NT2/D1 (cell line): ENCODE data around the gene MPL.

Experiments used
- DNase-seq: peaks from one replicate; pipeline ENCODE4 v3.0.0-alpha.2; 2011; ENCODE audit warnings: low read depth, low spot score
- H3K27me3 ChIP-seq: 2 replicates; pipeline ENCODE4 v1.6.0; 2011; ENCODE audit warnings: mild to moderate bottlenecking; ENCODE audit not compliant: insufficient read length, insufficient read depth
- H3K36me3 ChIP-seq: 2 replicates; pipeline ENCODE4 v1.6.1; 2011; ENCODE audit warnings: mild to moderate bottlenecking, low read length, mixed read lengths; ENCODE audit not compliant: insufficient read depth, insufficient read length
- H3K4me1 ChIP-seq: 2 replicates; pipeline ENCODE4 v1.5.1; 2011; ENCODE audit not compliant: insufficient read depth, insufficient read length
- H3K4me3 ChIP-seq: 2 replicates; pipeline ENCODE4 v1.5.1; 2011; ENCODE audit warnings: low read depth; ENCODE audit not compliant: insufficient read length
- H3K9ac ChIP-seq: 2 replicates; pipeline ENCODE4 v1.6.0; 2011; ENCODE audit warnings: low read depth; ENCODE audit not compliant: insufficient read length
- H3K9me3 ChIP-seq: 2 replicates; pipeline ENCODE4 v1.5.1; 2011; ENCODE audit warnings: mild to moderate bottlenecking, low read length; ENCODE audit not compliant: insufficient read depth
- SUZ12 ChIP-seq: IDR thresholded peaks from 2 replicates; pipeline ENCODE4 v1.6.1; 2011; ENCODE audit not compliant: insufficient read length, insufficient read depth; ENCODE audit errors: extremely low read depth
- YY1 ChIP-seq: IDR thresholded peaks from 2 replicates; pipeline ENCODE4 v1.6.1; 2011; ENCODE audit not compliant: insufficient read length, insufficient read depth
- ZNF274 ChIP-seq: IDR thresholded peaks from 2 replicates; pipeline ENCODE4 v1.6.1; 2011; ENCODE audit warnings: mild to moderate bottlenecking, low read depth, low read length

MPL gene

DNA sequence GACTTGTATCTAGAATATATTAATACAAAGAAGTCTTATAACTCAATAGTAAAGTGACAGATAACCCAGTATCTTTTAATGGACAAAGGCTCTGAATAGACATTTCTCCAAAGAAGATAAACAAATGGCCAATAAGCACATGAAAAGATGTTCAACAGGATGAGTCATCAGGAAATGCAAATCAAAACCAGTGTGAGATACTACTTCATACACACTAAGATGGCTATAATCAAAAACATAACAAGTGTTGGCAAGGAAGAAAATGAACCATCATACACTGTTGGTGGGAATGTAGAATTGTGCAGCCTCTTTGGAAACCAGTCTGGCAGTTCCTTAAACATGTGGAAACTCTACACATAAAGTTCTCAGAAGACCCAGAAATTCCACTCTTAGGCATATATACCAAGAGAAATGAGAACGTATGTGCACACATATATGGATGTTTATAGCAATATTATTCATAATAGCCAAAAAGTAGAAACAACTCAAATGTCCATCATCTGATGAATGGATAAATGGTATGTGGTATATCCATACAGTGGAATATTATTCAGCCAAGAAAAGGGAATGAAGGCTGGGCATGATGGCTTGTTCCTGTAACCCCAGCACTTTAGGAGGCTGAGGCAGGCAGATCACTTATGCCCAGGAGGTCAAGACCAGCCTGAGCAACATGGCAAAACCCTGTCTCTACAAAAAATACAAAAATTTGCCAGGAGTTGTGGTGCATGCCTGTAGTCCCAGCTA, 9.9 kb upstream of the MPL start:
- Histone ChIP-seq H3K9ac (no peak overlapping the region), H3K4me1 (peaks cover 10% of the 10 kb centered on the region), H3K9me3 (peaks cover 34% of the 10 kb centered on the region), H3K4me3 (no peak overlapping the region), H3K36me3 (no peaks in the 10 kb centered on the region), H3K27me3 (no peaks in the 10 kb centered on the region)
- no peak for DNase-seq
- TF ChIP-seq SUZ12 (no peak), YY1 (no peak), ZNF274 (no peak)

DNA sequence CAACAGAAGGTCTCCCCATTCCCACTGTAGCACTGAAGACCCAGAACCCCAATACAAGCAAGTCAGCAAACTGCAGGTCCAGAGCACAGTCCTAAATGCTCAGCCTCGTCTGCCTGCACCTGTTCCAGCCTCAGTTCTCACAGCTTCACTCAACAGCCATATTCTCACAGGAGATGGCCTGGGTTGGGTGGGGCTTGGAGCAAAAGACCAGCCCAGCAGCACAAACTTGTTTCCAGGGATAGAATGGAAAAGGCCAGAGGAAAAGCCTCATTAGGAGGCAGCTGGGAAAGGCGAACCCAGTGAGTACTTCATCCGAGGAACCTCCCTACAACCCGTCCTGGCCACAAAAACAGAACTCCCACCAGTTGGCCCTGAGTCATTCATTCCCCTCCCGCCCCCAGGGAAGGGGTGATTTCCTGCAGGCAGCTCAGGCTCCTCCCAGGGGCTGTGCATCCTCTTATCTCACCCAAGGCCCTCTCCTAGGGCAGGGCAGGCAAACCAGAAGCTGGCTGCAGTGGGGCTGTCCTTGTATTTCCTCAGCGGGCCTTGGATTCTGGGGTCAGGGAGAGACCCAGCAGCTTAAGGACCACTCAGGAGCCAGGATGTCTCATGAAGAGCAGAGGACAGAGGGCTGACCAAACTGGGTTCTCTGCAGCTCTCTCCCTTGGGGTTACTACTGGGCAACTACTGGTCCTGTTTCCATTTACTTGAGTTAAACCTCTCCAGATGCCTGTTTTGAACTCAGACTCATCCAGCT, 7.4 kb upstream of the MPL start:
- TF ChIP-seq SUZ12 = no peak
- TF ChIP-seq ZNF274 = no peak
- no peak for TF ChIP-seq YY1

DNA sequence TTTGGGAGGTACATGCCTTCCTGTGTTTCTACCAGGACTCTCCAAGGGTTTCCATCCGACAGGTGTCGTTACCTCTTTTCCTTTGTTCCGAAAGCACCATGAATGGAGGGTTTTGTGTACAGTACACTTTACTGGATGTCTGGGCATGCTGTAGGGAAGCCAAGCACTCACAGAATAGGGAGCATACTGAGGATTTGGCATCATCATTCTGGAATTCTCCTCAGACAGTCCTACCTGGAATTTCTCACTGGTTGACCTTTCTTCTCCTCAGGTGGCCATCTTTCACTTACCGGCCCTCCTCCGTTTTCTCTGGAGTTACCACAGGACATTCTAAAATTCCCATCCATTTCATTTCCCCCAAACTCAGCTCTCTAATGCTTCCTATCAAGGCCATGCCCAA, 5.9 kb upstream of the MPL start:
- no peak for TF ChIP-seq SUZ12
- TF ChIP-seq ZNF274 = no peak
- TF ChIP-seq YY1 = no peak
- Histone ChIP-seq H3K4me3 (no peak overlapping the region), H3K4me1 (peaks cover 8% of the 10 kb centered on the region), H3K9ac (no peak overlapping the region), H3K9me3 (peaks cover 17% of the 10 kb centered on the region), H3K27me3 (no peaks in the 10 kb centered on the region), H3K36me3 (no peaks in the 10 kb centered on the region)
- DNase-seq = no peak

More for the DNA sequence above, 7.4 kb upstream of the MPL start:
- Histone ChIP-seq H3K27me3 (no peaks in the 10 kb centered on the region), H3K4me1 (peaks cover 8% of the 10 kb centered on the region), H3K4me3 (no peak overlapping the region), H3K36me3 (no peaks in the 10 kb centered on the region), H3K9ac (peak overlapping the region; percentile 27), H3K9me3 (peaks cover 30% of the 10 kb centered on the region)
- DNase-seq = peak; percentile 78

DNA sequence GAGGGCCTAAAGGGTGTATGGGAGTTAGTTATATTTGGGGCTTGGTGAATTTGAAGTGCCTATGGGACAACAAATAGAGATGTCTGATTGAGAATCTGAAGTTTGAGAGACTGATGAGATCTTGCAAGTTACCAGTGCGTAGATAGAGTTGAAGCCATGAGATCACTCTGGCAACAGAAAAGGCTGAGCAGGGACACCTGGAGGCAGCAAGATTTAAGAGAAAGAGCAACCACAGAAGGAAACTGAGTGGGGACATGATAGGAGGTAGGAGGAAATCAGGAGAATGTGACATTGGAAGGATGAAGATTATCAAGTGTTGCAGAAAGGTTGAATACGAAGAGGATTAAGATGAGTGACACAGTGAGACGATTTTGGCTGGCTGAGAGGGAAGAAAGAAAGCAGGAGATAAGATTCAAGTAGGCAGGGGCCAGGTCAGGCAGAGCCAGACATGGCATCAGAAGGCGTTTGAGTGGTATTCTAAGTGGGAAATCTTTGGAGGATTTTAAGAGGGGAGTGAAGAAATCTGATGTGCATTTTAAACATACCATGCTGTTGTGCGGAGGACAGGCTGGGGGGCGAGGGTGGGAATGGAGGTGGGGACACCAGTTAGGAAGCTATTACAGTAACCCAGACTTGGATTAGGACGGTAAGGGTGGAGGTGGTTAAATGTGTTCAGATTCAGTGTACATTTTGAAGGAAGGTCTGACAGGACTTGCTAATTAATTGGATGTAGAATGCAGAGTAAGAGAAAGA, 3.0 kb upstream of the MPL start:
- no peak overlapping the region for H3K9ac ChIP-seq
- no peaks in the 10 kb centered on the region for H3K27me3 ChIP-seq
- H3K36me3 ChIP-seq = no peaks in the 10 kb centered on the region
- no peak overlapping the region for H3K4me3 ChIP-seq
- TF ChIP-seq ZNF274 (no peak), SUZ12 (no peak), YY1 (no peak)
- no peak for DNase-seq
- H3K9me3 ChIP-seq = no peaks in the 10 kb centered on the region
- peaks cover 12% of the 10 kb centered on the region for H3K4me1 ChIP-seq

DNA sequence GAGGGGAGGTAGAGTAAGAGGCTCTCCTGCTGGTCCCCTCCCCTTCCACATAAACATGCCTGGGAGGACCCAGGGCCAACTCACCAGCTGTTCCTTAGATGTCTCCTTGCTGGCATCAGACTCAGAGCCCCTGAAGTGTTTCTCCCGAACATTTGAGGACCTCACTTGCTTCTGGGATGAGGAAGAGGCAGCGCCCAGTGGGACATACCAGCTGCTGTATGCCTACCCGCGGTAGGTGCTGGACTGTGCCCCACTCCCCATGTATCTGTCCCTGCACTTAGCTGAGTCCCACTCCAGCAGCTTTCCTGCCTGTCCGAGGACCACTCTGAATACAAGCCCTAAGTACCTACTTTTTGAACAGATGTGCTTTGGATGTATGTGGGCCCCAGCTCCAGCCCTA, 383 bp downstream of the MPL start:
- Histone ChIP-seq H3K36me3 (no peaks in the 10 kb centered on the region), H3K9ac (no peak overlapping the region), H3K4me1 (peaks cover 4% of the 10 kb centered on the region), H3K27me3 (no peaks in the 10 kb centered on the region), H3K4me3 (no peak overlapping the region), H3K9me3 (no peaks in the 10 kb centered on the region)
- no peak for DNase-seq
- TF ChIP-seq YY1 (no peak), ZNF274 (no peak), SUZ12 (no peak)

DNA sequence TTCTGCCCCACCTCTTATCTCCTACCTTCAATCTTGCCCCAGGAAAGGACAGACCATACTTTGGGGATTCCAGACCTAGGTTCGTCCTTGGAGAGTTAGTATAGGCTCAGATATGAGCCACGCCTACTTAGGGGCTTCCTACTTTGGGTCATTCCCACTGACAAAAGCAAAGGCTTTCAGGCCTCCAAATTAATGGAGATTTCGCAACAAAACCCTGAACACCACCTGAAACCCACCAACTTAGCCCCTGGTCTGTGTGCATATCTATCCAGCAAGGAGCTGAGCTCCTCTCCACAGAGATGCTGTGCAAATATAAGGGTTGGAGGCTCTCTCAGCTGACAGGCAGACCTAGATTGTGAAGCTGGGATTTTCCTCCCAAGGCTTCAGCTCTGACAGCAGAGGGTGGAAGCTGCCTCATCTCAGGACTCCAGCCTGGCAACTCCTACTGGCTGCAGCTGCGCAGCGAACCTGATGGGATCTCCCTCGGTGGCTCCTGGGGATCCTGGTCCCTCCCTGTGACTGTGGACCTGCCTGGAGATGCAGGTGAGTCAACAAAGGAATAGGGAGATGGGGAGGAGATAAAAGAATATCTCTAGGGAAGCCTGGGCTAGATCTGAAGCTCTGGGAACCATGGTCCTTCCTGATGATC, 2.1 kb downstream of the MPL start:
- H3K27me3 ChIP-seq = no peaks in the 10 kb centered on the region
- no peak overlapping the region for H3K4me3 ChIP-seq
- no peak overlapping the region for H3K9ac ChIP-seq
- peaks cover 4% of the 10 kb centered on the region for H3K4me1 ChIP-seq
- DNase-seq = no peak
- H3K9me3 ChIP-seq = no peaks in the 10 kb centered on the region
- no peak for TF ChIP-seq YY1
- no peak for TF ChIP-seq ZNF274
- TF ChIP-seq SUZ12 = no peak
- H3K36me3 ChIP-seq = no peaks in the 10 kb centered on the region

DNA sequence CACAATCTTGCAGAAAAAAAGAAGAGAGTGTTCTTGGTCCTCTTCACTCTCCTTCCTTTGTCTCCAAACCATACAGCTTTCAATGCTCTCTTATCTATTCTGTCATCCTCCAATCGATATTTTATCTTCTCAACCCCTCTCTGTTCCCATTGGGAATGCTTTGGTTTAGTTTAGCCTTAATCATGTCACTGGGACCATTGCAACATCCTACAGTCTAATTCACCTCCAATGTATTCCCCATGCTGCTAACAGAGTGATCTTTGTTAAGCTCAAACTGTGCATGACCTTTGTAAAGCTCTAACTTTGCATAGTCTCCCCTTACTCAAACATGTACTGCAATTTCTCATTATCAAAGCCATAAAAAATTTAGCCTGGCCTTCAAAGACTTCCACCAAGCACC, 2.9 kb downstream of the MPL start:
- no peaks in the 10 kb centered on the region for H3K27me3 ChIP-seq
- TF ChIP-seq YY1 (no peak), ZNF274 (no peak), SUZ12 (no peak)
- no peak for DNase-seq
- no peaks in the 10 kb centered on the region for H3K36me3 ChIP-seq
- H3K9ac ChIP-seq = no peak overlapping the region
- no peak overlapping the region for H3K4me3 ChIP-seq
- no peaks in the 10 kb centered on the region for H3K9me3 ChIP-seq
- H3K4me1 ChIP-seq = peaks cover 4% of the 10 kb centered on the region
